CD4-positive, alpha-beta T cell (primary cell): ENCODE results near the gene PANK1. TPM values are rescaled to one million over a fixed set of nuclear protein-coding genes. Genes with fewer than 3 reads are reported as not detected.

ENCODE experiments used
- ATAC-seq: fragments of 200-7000 bp; cut with Tn5 transposase; one replicate; pipeline ENCODE4 v1.10.0; 2022; ENCODE audit warnings: mild to moderate bottlenecking; ENCODE audit not compliant: poor library complexity
- CTCF ChIA-PET: fragments of 350-600 bp; sonication (Branson Sonifier 250); formaldehyde crosslinking; loops from one replicate; lab custom pipeline; 2021; ENCODE audit warnings: antibody characterized with exemption, inconsistent platforms; lab: Charles Lee
- POLR2A ChIA-PET: fragments of 350-600 bp; sonication (Branson Sonifier 250); formaldehyde crosslinking; loops from one replicate; lab custom pipeline; 2021; ENCODE audit warnings: antibody characterized with exemption, inconsistent platforms; lab: Charles Lee
- DNase-seq, 14 experiments: peaks; one replicate each; pipeline ENCODE4 v3.0.0-alpha.2; 2013 to 2020; ENCODE audit warnings: mixed read lengths in 2 of 14
- H3K27ac ChIP-seq, 2 donors: one replicate each; pipeline versions ENCODE4 v1.5.1 to v1.7.0; 2013; ENCODE audit warnings: low read length in 2 of 2, low read depth in 1 of 2, mild to moderate bottlenecking in 1 of 2
- H3K27me3 ChIP-seq, 2 experiments: 1 replicate in 1 of 2; 2 replicates in 1 of 2; pipeline versions ENCODE4 v1.6.1 to v1.7.0; 2013; ENCODE audit warnings: low read length in 2 of 2, control low read depth in 1 of 2, mild to moderate bottlenecking in 1 of 2, moderate library complexity in 1 of 2; ENCODE audit not compliant: insufficient read depth in 2 of 2, control insufficient read depth in 1 of 2
- H3K36me3 ChIP-seq: one replicate; pipeline ENCODE4 v1.6.1; 2013; ENCODE audit warnings: low read length, control low read depth; ENCODE audit not compliant: insufficient read depth
- H3K4me1 ChIP-seq: one replicate; pipeline ENCODE4 v1.6.1; 2013; ENCODE audit warnings: low read length, control low read depth; ENCODE audit not compliant: insufficient read depth
- H3K4me3 ChIP-seq: one replicate; pipeline ENCODE4 v1.5.1; 2013; ENCODE audit warnings: mild to moderate bottlenecking, low read length, moderate library complexity
- H3K9me3 ChIP-seq, 2 experiments: 1 replicate in 1 of 2; 2 replicates in 1 of 2; pipeline versions ENCODE4 v1.6.1 to v1.7.0; 2013; ENCODE audit warnings: low read length in 2 of 2, mild to moderate bottlenecking in 2 of 2, control low read depth in 1 of 2, moderate library complexity in 1 of 2; ENCODE audit not compliant: control insufficient read depth in 1 of 2, insufficient read depth in 1 of 2
- H3K27ac Mint-ChIP-seq: one replicate; pipeline ENCODE4 v1.8.0; 2020; ENCODE audit warnings: mixed read lengths
- H3K27me3 Mint-ChIP-seq: one replicate; pipeline ENCODE4 v1.8.0; 2021; ENCODE audit warnings: mixed read lengths
- H3K36me3 Mint-ChIP-seq: one replicate; pipeline ENCODE4 v1.8.0; 2021; ENCODE audit warnings: low read depth, mixed read lengths
- H3K4me1 Mint-ChIP-seq: one replicate; pipeline ENCODE4 v1.8.0; 2021; ENCODE audit warnings: low read depth, mixed read lengths
- H3K4me3 Mint-ChIP-seq: one replicate; pipeline ENCODE4 v1.8.0; 2020; ENCODE audit warnings: mild to moderate bottlenecking, mixed read lengths
- H3K9me3 Mint-ChIP-seq: one replicate; pipeline ENCODE4 v1.8.0; 2020; ENCODE audit warnings: mixed read lengths
- CTCF ChIP-seq: fragments of 200-600 bp; IDR thresholded peaks from one replicate; pipeline ENCODE4 v1.8.0; 2022; ENCODE audit warnings: antibody characterized with exemption, mild to moderate bottlenecking
- intact Hi-C, 2 experiments: fragments of 100-400 bp; cut with DNase I in 1 of 2; cut with micrococcal nuclease in 1 of 2; formaldehyde crosslinking; loops; one replicate each; pipeline versions ENCODE4 v1.15.1 to v1.9.0; 2023 to 2025; cut with DNase I, micrococcal nuclease
- total RNA-seq, 174 experiments: library from RNA in 2 of 174; stranded (reverse) in 2 of 174; gene quantifications; one replicate each; pipeline ENCODE4 v1.2.3 and lab custom pipeline; 2021 to 2026

Gene PANK1
- total RNA-seq, 2 experiments from 2014 or later = 0.55 to 0.61 TPM

DNA sequence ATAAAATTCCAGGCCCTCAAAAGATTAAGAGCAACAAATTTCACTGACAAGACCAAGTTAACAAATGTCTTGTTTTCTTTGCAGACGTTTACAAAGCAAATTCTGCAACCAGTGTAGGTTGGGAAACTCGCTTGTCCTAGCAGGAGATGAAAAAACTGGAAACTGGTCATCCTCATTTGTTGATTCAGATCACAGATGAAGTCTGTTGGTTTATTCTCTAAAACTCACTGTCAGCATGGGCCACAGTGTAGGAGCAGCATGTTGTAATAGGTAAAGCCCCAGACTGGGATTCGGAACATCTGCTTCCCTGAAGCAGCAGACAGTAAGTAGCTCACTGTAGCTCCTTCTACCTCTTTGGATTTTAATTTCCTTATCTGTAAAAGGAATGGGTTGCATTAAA, 31.5 kb downstream of the PANK1 start:
- Histone ChIP-seq H3K4me1 (peaks cover 6% of the 10 kb centered on the region), H3K9me3 (no peaks in the 10 kb centered on the region), H3K36me3 (no peaks in the 10 kb centered on the region), H3K27me3 (no peaks in the 10 kb centered on the region), H3K27ac (no peak overlapping the region), H3K4me3 (no peak overlapping the region)
- no peak for TF ChIP-seq CTCF
- Mint-ChIP-seq H3K36me3 (peaks cover 10% of the 10 kb centered on the region), H3K9me3 (no peaks in the 10 kb centered on the region), H3K27me3 (no peaks in the 10 kb centered on the region), H3K4me3 (no peak overlapping the region), H3K27ac (no peak overlapping the region), H3K4me1 (peaks cover 28% of the 10 kb centered on the region)
- ChIA-PET POLR2A (no interaction called here), CTCF (no interaction called here)
- no peak for DNase-seq
- intact Hi-C loops = no loop called here
- no peak for ATAC-seq

- Mint-ChIP-seq H3K4me3 (no peak overlapping the region), H3K4me1 (peaks cover 28% of the 10 kb centered on the region), H3K36me3 (peaks cover 6% of the 10 kb centered on the region), H3K9me3 (no peaks in the 10 kb centered on the region), H3K27me3 (no peaks in the 10 kb centered on the region), H3K27ac (no peak overlapping the region)
- Histone ChIP-seq H3K4me1 (peaks cover 6% of the 10 kb centered on the region), H3K4me3 (no peak overlapping the region), H3K27me3 (no peaks in the 10 kb centered on the region), H3K9me3 (no peaks in the 10 kb centered on the region), H3K36me3 (no peaks in the 10 kb centered on the region), H3K27ac (no peak overlapping the region)
- DNase-seq = no peak
- ATAC-seq = no peak
- POLR2A ChIA-PET = no interaction called here
- CTCF ChIA-PET = no interaction called here
- intact Hi-C loops = no loop called here
- TF ChIP-seq CTCF = no peak
Measured at GRCh38 chr10:89611282-89611681, 33.8 kb downstream of the PANK1 start.

GRCh38 chr10:89609833-89610346, 35.2 kb downstream of the PANK1 start:
- Histone ChIP-seq H3K4me3 (no peak overlapping the region), H3K27me3 (no peaks in the 10 kb centered on the region), H3K27ac (no peak overlapping the region), H3K9me3 (no peaks in the 10 kb centered on the region), H3K36me3 (no peaks in the 10 kb centered on the region), H3K4me1 (peaks cover 3% of the 10 kb centered on the region)
- no peak for TF ChIP-seq CTCF
- Mint-ChIP-seq H3K4me3 (no peak overlapping the region), H3K27me3 (no peaks in the 10 kb centered on the region), H3K27ac (no peak overlapping the region), H3K9me3 (no peaks in the 10 kb centered on the region), H3K4me1 (peaks cover 16% of the 10 kb centered on the region), H3K36me3 (peaks cover 6% of the 10 kb centered on the region)
- ChIA-PET CTCF (no interaction called here), POLR2A (no interaction called here)
- intact Hi-C loops = no loop called here
- DNase-seq (no peak), ATAC-seq (no peak)
